ENCODE results near the gene OR5M8.

GRCh38 chr11:56473252-56473651, 17.9 kb downstream of the OR5M8 start, which contains the start of gene OR5M3:
- TF ChIP-seq POLR2AphosphoS5 (IDR thresholded peaks at IDR 0.05; ENCODE audit: low read depth, low read length) (no peak), CTCF (IDR thresholded peaks at IDR 0.05) (no peak), REST (IDR thresholded peaks at IDR 0.05; ENCODE audit: insufficient read depth in 1 of 2, low read depth in 2 of 2, low read length in 1 of 2) (no peak)
